SH-SY5Y (cell line): ENCODE measurements around the gene ATP13A2.

Experiments used
- GATA2 ChIP-seq: IDR thresholded peaks from 2 replicates; pipeline ENCODE4 v1.6.1; 2011; ENCODE audit warnings: mild to moderate bottlenecking, low read depth, low read length
- GATA3 ChIP-seq: IDR thresholded peaks from 2 replicates; pipeline ENCODE4 v1.6.1; 2011; ENCODE audit warnings: low read depth, mild to moderate bottlenecking, low read length, moderate library complexity

- TF ChIP-seq GATA3 (no peak), GATA2 (no peak)
Observed at GRCh38 chr1:17040135-17040534, 28.4 kb upstream of the ATP13A2 start.
